Prostate gland (tissue), 2 donors: Measurements from ENCODE around the gene FGFRL1. TPM values are rescaled to one million over a fixed set of nuclear protein-coding genes. Genes with fewer than 3 reads are reported as not detected.

Source experiments
- DNase-seq: peaks from one replicate; pipeline ENCODE4 v3.0.0-alpha.2; 2019; ENCODE audit warnings: low spot score
- H3K27ac ChIP-seq, 2 donors: fragments of 200-600 bp; sonication (generic); 2 replicates each; pipeline ENCODE4 v1.5.1; 2017 to 2019
- H3K27me3 ChIP-seq: fragments of 200-600 bp; sonication (generic); replicated peaks from 2 replicates; pipeline ENCODE4 v1.5.1; 2019; ENCODE audit not compliant: insufficient read depth
- H3K36me3 ChIP-seq, 2 donors: fragments of 200-600 bp; sonication (generic); 1 replicate in 1 of 2; 2 replicates in 1 of 2; pipeline versions ENCODE4 v1.5.1 to v1.8.1; 2017 to 2019
- H3K4me1 ChIP-seq: fragments of 200-600 bp; sonication (generic); replicated peaks from 2 replicates; pipeline ENCODE4 v1.5.1; 2019
- H3K4me3 ChIP-seq, 2 donors: fragments of 200-600 bp; sonication (generic); 2 replicates each; pipeline ENCODE4 v1.5.1; 2017 to 2019
- H3K9me3 ChIP-seq: fragments of 200-600 bp; sonication (generic); 2 replicates; pipeline ENCODE4 v1.5.1; 2017
- CTCF ChIP-seq, 4 experiments: fragments of 200-600 bp in 2 of 4; fragments of 450-650 bp in 2 of 4; sonication (generic) in 2 of 4; IDR thresholded peaks; 1 replicate in 3 of 4; 2 replicates in 1 of 4; pipeline ENCODE4 v1.5.1; 2016 to 2019; ENCODE audit warnings: antibody characterized with exemption in 4 of 4, mild to moderate bottlenecking in 2 of 4, moderate library complexity in 2 of 4
- POLR2A ChIP-seq: fragments of 450-650 bp; IDR thresholded peaks from one replicate; pipeline ENCODE4 v1.6.1; 2016; ENCODE audit warnings: antibody characterized with exemption, mild to moderate bottlenecking
- POLR2AphosphoS5 ChIP-seq: sonication (generic); formaldehyde crosslinking; IDR thresholded peaks from one replicate; pipeline ENCODE4 v1.6.1; 2017; ENCODE audit warnings: antibody characterized with exemption
- WGBS: methylation state at CpG from one replicate; pipeline ENCODE4 v1.1.5; 2018; 5-methylcytosine and 5-hydroxymethylcytosine counted together
- intact Hi-C: fragments of 100-400 bp; cut with DNase I; formaldehyde crosslinking; loops from one replicate; pipeline ENCODE4 v1.14.2; 2022
- total RNA-seq, 2 donors: library from RNA; depleted of rRNA; stranded (reverse); fragments of >200 nt; gene quantifications; one replicate each; pipeline ENCODE4 v1.1.0, GENCODE V29; 2016

FGFRL1 gene
- total RNA-seq, 2 donors from 2014 or later = 26.6 to 29.4 TPM

DNA sequence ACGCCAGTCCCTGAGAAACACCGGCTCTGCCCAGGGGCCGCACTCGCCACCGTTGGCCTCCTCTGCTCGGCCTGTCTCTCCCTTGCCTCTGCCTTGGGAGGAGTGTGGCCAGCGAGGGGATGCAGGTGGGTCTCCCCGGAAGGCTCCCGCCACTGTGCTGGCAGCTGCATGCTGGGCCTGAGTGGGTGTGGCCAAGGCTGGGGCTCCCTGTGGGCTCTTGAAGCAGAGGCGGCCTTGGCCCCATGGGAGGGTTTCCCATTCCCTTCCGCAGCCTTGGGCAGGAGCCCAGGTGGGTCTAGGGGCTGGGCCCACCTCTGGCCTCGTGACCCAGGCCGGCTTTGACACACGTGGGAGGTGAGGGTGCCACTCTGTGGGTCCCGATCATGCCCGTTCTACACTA is 19.1 kb downstream of the FGFRL1 start:
- WGBS = 79% methylated on average over 14 of the region's 16 CpGs
- H3K27ac ChIP-seq = no peak overlapping the region
- intact Hi-C loops = no loop called here
- no peaks in the 10 kb centered on the region for H3K9me3 ChIP-seq
- TF ChIP-seq POLR2AphosphoS5 (no peak), POLR2A (no peak), CTCF (IDR thresholded peaks at IDR 0.05) (no peak)
- H3K4me1 ChIP-seq = no peaks in the 10 kb centered on the region
- no peak overlapping the region for H3K4me3 ChIP-seq
- no peak for DNase-seq
- H3K27me3 ChIP-seq = no peaks in the 10 kb centered on the region
- no peaks in the 10 kb centered on the region for H3K36me3 ChIP-seq

DNA sequence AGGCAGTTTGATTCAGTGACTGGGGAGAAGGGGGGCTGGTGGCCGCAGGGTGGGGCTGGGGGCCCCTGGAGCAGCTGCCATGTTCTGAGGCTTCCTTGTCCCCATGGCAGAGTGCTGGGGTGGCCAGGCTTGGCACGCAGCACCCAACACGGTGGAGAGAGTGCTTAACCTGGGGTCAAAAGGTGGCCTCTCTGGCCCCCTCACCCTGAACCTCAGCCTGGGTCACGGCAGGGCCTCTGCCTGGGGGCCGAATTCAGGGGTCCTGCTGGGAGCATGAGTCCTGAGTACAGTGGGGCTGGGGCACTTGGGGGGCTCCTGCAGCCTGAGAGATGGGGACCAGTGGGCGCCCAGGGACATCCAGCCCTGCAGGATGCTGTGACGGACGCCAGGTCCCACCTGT is 19.9 kb downstream of the FGFRL1 start:
- DNase-seq = no peak
- TF ChIP-seq CTCF (IDR thresholded peaks at IDR 0.05) = no peak
- TF ChIP-seq POLR2A = no peak
- no peak for TF ChIP-seq POLR2AphosphoS5
- H3K4me1 ChIP-seq = no peaks in the 10 kb centered on the region
- no peaks in the 10 kb centered on the region for H3K36me3 ChIP-seq
- H3K27ac ChIP-seq = no peak overlapping the region
- no peaks in the 10 kb centered on the region for H3K9me3 ChIP-seq
- no peak overlapping the region for H3K4me3 ChIP-seq
- 95% methylated on average over 8 of the region's 8 CpGs for WGBS
- H3K27me3 ChIP-seq = no peaks in the 10 kb centered on the region
- intact Hi-C loops = no loop called here

GRCh38 chr4:1031956-1032795 is 20.8 kb downstream of the FGFRL1 start:
- no peaks in the 10 kb centered on the region for H3K36me3 ChIP-seq
- intact Hi-C loops = no loop called here
- H3K4me1 ChIP-seq = no peaks in the 10 kb centered on the region
- no peaks in the 10 kb centered on the region for H3K27me3 ChIP-seq
- 65% methylated on average over 28 of the region's 37 CpGs for whole genome bisulfite sequencing
- H3K4me3 ChIP-seq = no peak overlapping the region
- no peak for DNase-seq
- no peaks in the 10 kb centered on the region for H3K9me3 ChIP-seq
- TF ChIP-seq CTCF (IDR thresholded peaks at IDR 0.05) = peak in 1 of 4 experiments; percentile 19
- TF ChIP-seq POLR2A = no peak
- no peak overlapping the region for H3K27ac ChIP-seq

DNA sequence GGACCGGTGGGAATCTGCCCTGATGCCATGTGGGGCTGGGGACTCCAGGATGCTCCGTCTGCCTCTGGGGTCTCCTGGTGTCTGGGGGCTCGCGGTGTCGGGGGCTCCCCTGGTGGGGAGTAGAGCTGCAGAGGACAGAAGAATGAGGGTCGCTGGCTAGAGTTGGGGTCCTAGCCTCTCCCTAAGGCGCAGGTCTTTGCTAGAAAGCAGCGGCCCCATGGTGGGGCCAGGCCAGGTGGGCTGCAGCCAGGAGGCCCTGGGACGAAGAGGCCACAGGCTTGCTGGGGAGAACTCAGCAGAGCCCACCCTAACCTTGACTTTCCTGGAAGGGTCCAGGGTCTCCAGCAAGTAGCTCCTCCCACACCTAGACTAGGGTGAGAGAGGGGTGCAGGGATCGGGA is 21.4 kb downstream of the FGFRL1 start:
- WGBS = 86% methylated on average over 8 of the region's 10 CpGs
- DNase-seq = no peak
- no peaks in the 10 kb centered on the region for H3K4me1 ChIP-seq
- H3K9me3 ChIP-seq = no peaks in the 10 kb centered on the region
- TF ChIP-seq POLR2AphosphoS5 (no peak), CTCF (IDR thresholded peaks at IDR 0.05) (no peak), POLR2A (no peak)
- no peak overlapping the region for H3K27ac ChIP-seq
- H3K36me3 ChIP-seq = no peaks in the 10 kb centered on the region
- intact Hi-C loops = no loop called here
- H3K4me3 ChIP-seq = no peak overlapping the region
- no peaks in the 10 kb centered on the region for H3K27me3 ChIP-seq
